ENCODE results near the gene NKD1. TPM values are rescaled to one million over a fixed set of nuclear protein-coding genes. Genes with fewer than 3 reads are reported as not detected.

NKD1 gene
- total and polyA plus RNA-seq, 2 of the 8 experiments (the other 6 are each of a cell fraction or from before 2014, with no cell fraction given): 0.70 to 4.5 TPM

GRCh38 chr16:50632927-50633800 lies 85.0 kb downstream of the NKD1 start (continued):
- TF ChIP-seq POU5F1 (IDR thresholded peaks at IDR 0.05; ENCODE audit: low read depth, low read length) (no peak), TAF1 (IDR thresholded peaks at IDR 0.05; ENCODE audit: low read depth, low read length) (no peak), RAD21 (IDR thresholded peaks at IDR 0.05 in 1 of 2, conservative IDR thresholded peaks at IDR 0.05 in 1 of 2; ENCODE audit: low read depth in 2 of 2, low read length in 2 of 2) (no peak)

Data from H1 (cell line).